PC-9 (cell line): Measurements from ENCODE around the gene PRLR.

Experiments
- EZH2 ChIP-seq: fragments of 200-600 bp; sonication (generic); IDR thresholded peaks from 2 replicates; pipeline ENCODE4 v1.8.0; 2017; ENCODE audit warnings: antibody characterized with exemption, low read depth
- TF ChIP-seq, protein P1 (sequence below): fragments of 200-600 bp; sonication (generic); conservative IDR thresholded peaks from 2 replicates; pipeline ENCODE4 v1.6.1; 2017; ENCODE audit warnings: mixed run types, antibody characterized with exemption, mild to moderate bottlenecking, moderate library complexity

DNA sequence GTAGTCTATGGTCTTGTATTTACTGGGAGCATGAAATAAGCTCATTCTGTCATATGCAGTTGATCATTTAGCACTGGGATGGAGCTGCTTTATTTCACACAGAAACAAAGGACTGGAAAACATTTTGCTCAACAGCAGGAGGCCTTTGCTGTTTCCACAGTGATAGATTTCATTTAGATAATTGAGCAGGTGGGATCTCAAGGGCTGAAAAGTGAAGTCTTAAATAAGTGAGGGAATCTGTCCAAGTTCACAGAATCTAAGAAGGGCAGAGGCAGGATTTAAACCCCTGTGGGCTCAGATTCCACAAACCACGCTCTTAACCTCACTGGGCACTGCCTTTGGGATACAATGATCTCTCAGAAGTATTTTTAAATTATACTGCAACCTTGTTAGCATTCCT is 47.8 kb downstream of the PRLR start:
- TF ChIP-seq, protein P1, sequence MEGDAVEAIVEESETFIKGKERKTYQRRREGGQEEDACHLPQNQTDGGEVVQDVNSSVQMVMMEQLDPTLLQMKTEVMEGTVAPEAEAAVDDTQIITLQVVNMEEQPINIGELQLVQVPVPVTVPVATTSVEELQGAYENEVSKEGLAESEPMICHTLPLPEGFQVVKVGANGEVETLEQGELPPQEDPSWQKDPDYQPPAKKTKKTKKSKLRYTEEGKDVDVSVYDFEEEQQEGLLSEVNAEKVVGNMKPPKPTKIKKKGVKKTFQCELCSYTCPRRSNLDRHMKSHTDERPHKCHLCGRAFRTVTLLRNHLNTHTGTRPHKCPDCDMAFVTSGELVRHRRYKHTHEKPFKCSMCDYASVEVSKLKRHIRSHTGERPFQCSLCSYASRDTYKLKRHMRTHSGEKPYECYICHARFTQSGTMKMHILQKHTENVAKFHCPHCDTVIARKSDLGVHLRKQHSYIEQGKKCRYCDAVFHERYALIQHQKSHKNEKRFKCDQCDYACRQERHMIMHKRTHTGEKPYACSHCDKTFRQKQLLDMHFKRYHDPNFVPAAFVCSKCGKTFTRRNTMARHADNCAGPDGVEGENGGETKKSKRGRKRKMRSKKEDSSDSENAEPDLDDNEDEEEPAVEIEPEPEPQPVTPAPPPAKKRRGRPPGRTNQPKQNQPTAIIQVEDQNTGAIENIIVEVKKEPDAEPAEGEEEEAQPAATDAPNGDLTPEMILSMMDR, result no peak
- no peak for TF ChIP-seq EZH2
